ENCODE results near the gene RBMS2. TPM values are rescaled to one million over a fixed set of nuclear protein-coding genes. Genes with fewer than 3 reads are reported as not detected.

RBMS2 gene
- total RNA-seq, 1 donor from 2014 or later, result 23.0 TPM

DNA sequence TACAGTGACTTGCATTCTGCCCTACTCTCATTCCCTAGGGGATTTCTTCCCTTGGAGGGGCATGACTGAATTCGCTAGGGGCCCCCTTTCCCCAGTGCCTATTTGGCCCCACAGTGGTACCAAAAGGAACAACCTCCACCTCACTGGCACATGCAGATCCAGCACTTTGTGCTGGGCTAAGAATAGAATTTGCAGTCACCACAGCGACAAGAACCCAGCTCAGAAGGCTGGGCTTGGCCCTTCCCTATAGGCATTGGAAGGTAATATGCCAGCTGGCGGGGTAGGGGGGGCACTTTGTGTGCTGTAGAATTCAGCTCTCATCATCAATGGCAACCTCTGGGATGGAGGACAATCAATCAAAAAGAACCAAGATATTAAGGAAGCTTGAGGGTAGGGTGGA is 94.6 kb downstream of the RBMS2 start:
- intact Hi-C loops (cut with DNase I), result loop anchor here (2.0 to 10.0 kb wide), 2 partner anchors 25 to 291 kb away; no protein-coding TSS in a partner anchor

DNA sequence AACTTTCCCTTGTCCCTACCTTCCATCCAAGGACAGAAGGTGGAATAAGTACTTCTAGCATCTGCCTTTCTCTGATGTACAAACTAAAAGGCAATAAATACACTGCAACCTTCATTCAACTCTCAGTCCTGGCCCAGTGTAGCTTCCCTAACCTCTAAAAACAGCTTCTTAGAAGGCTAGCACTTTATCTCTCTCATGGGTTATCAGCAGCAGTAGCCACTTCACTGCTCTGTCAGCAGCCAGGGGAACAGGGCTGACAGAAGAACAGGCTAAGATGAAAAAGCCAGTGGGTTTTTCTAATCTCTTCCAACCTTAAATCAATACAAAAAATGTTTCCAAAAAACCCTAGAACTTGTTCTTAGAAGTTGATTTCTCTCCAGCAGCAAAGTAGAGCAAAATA is 95.3 kb downstream of the RBMS2 start:
- DNase-seq (ENCODE audit: low spot score), result no peak
- intact Hi-C loops (cut with DNase I), result loop anchor here (2.0 to 10.0 kb wide), 2 partner anchors 24 to 292 kb away; no protein-coding TSS in a partner anchor

More for the DNA sequence above, 94.6 kb downstream of the RBMS2 start:
- no peak for DNase-seq (ENCODE audit: low spot score)

DNA sequence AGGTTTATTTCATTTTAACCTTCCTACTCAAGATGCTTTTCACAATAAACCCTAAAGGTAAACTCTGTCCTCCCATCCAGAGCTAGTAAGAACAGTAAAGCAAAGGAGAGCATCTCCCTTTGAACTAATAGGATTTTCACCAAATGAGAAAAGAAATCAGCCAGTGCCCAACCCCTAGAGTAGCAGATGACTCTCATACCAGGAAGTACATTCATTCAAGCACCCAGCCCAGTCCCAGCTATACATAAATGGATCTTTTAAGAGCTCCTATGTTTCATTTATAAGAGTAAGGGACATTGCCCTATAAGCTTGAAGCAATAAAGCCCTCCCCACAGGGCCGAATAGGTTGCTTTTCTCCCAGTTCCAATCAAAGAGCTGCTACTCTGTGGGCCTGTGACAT is 100.9 kb downstream of the RBMS2 start:
- intact Hi-C loops (cut with DNase I), result no loop called here

DNA sequence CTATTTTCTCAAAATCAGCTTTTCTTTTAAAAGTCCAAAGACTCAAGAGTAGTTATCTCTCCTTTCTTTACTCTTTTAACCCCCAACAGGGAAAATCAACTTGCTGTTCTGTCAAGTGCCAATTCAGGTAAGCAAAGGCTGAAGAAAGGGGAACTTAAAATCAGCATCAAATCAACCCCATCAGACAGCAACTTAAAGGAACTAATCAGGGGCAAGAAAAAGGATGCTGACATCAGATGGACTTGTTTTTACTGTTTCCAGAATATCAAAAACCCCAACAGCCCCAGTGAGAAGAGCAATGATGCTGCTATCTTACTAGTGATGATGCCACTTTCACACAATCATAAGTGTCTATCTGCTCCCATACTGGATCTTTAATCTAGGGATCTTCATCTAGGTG is 105.1 kb downstream of the RBMS2 start:
- intact Hi-C loops (cut with DNase I), result no loop called here
- no peak for DNase-seq (ENCODE audit: low spot score)

More for the DNA sequence above, 100.9 kb downstream of the RBMS2 start:
- no peak for DNase-seq (ENCODE audit: low spot score)

DNA sequence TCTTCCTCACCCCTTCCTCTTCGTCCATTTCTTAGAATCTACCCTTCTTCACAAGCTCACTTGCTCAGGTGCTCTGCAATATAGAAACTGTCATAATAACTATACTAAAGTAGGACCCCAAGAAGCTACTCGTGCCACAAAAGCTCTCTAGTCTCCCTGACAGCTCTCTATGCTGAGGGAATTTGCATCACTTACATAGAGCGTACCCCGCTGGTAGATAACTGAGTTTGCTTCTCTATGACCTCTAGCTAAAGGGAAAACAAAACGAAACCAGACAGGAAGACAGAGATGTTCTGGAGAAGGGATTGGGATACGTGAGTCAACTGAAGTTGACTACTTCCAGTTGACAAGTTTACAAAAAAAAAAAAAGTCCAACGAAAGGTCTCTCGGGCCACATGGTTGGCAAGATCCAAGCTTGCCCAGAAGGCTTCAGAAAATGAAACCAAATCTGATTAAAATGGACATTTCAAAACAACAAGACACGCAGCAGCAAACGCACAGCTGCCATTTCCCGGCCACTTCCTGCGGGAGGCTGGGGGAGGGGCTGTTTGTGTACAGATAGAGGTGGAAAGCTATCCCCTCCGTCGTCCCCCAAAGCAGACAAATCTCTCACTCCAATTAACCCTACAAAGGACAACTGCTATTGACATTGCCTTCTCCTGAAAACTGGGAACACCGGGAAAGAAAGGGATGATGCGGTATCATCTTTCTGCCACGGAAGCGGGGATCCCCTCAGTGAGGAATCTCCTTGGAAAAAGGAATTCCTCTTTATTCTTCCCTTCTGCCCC is 107.2 kb downstream of the RBMS2 start:
- intact Hi-C loops (cut with DNase I), result no loop called here
- DNase-seq (ENCODE audit: low spot score), result no peak

DNA sequence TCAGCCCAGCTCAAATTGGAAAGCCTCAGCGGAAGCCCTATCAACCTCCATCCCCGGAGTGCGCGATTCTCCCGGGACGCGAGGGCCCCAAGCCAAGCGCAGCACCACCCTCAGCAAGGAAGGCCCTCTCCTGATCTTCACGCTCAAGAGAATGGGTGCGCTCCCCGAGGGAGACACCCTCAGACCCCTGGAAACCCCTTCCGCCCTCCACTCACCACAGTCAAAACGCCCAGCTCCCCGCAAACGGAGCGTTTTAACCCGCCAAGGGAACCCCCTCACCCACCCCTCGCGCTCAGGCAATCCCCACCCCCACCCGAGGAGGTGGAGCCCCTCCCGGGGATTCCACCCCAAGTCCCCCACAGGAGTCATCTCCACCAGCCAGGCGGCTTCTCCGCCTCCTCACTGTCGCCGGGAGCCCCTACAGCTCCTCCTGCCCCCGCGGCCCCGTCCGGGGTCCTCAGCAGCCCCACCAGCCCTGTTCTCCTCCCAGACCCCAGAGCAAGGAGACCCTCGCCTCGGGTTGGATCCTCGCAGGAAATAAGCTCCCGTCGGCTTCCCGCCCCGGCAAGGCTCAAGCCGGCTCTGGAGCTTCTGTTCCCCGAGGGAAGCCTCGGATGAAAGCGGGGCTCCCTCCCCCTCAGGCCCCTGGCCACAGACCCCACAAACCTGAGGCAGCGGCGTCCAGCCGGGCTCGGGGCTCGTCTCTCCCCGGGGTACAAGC is 108.0 kb downstream of the RBMS2 start:
- intact Hi-C loops (cut with DNase I), result no loop called here
- no peak for DNase-seq (ENCODE audit: low spot score)

DNA sequence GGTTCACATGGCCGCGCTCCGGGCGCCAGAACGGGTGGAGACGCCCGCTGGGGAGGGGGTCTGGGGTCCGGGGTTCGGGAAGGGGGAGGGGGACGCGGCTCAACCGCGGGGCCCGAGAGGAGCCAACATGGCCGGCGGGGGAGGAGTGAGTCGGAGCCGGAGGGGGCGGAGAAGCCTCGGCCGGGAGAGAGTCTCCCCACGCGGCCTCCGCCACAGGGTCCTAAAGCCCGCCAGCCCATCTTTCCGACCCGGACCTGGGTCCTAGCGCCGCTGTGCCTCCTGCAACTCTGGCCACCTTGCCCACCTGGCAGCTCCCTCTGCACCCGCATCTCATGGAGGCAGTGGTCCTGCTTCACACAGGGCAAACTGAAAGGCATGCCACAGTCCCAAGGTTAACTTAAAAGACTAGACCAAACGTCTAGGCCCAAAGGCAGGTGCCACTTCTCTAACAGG is 108.6 kb downstream of the RBMS2 start, which contains the start of gene BAZ2A:
Gene BAZ2A (minus strand): TSS at position 147 of the 453 bp plus-strand sequence. CDS start 12,796 bp downstream, outside the sequence.
- intact Hi-C loops (cut with DNase I), result no loop called here
- DNase-seq (ENCODE audit: low spot score), result peak; percentile 96

DNA sequence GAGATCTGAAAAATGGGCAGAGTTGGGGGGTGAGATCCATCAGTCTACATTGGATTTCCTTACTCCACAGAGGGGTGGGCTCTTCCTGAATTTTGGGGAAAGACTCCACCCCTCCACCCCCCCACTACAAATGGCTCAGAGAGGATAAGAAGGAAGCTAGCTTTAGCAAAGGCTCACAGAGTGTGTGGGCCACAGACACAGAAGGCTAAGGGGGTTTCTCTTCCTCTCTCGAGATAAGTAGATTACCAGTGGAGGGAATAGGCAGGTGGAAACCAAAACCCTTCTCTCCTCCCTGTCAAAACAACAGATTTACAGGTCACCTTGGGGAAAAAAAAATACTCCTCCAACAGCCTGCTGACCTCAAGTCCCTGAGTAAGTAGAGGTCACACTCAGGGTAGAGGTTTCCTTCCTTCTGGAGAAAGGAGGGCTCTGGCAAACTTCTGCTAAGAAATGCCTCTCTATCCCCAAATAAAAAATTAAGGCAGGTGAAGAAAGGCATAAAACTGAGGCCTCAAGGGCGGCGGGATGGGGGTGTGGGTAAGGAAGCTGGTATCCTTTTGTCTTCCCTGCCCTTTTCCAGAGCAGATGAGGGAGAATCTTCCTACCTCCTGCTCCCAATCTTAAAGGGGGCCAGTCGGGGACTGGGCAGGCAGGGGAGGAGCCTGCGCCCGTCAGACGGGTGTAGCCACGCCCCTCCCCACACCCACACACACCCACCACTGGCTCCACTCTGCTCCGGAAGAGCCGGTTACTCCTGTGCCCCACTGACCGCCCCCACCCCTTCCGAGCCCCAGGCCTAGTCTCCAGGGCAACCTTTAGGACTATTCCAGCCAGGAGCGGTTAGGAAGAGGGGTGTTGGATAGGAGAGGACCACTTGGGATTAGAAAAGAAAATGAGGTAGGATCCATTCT is 110.4 kb downstream of the RBMS2 start:
- intact Hi-C loops (cut with DNase I), result no loop called here
- DNase-seq (ENCODE audit: low spot score), result peak; percentile 88

DNA sequence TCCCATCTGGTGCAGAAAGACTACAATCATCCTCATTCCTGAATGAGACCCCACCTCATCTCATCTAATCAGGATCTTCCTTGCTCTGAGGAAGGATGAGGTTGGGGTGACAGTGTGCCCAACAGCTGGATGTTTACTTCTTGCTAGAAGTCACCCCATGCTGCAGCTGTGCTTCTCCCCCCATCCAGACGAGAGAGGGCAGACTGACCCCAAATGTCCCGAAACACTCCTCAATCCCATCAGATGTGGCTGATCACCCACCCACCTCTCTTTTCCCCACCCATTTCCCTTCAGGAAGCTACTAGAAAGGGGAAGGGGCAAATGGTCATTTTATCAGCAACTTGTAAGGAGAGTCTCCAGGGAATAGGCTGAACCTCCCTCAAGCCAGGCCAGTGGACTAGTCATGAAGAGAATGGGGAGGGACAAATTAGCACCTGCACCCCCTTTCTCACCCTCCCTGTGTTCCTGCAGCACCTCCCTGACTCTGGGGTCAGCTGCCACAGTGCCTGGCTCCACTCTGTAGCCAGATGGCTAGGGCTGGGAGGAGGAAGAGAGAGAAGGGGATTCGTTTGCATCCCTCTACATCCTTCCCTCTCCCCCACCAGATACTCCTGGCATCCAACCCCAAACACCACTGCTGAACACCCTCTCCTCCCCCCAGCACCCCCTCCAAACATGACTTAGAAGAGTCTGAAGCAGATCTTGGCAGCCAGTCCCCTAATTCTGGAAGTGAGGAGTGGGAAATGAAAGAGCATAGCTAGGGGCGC is 111.3 kb downstream of the RBMS2 start:
- no peak for DNase-seq (ENCODE audit: low spot score)
- intact Hi-C loops (cut with DNase I), result no loop called here

DNA sequence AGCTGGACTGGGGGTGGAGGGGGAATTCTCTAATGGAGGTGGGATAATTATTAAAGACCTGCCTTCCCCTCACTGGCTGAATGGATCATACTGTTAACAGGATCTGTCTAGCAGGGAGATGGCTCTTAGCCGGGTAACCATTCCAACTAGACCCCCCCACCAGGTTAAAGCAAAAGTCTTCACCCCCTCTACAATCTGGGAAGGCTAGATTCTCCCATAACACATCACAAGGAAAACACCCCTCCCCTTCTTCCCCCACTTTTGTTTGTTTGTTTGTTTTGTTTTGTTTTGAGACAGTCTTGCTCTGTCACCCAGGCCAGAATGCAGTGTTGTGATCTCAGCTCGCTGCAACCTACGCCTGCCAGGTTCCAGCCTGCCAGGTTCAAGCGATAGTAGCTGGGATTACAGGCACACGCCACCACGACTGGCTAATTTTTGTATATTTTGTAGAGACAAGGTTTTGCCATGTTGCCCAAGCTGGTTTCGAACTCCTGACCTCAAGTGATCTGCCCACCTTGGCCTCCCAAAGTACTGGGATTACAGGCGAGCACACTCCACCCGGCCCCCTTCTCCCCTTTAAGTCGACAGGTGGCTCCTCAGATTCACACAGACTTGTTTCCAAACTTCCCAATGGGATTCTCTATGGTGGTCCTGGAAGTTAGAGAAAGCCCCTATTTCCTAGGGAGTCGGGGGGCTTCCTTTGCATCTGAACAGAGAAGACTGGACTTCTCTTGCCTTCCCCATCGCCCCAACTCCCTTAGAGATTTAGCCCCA is 112.0 kb downstream of the RBMS2 start:
- intact Hi-C loops (cut with DNase I), result no loop called here
- no peak for DNase-seq (ENCODE audit: low spot score)

DNA sequence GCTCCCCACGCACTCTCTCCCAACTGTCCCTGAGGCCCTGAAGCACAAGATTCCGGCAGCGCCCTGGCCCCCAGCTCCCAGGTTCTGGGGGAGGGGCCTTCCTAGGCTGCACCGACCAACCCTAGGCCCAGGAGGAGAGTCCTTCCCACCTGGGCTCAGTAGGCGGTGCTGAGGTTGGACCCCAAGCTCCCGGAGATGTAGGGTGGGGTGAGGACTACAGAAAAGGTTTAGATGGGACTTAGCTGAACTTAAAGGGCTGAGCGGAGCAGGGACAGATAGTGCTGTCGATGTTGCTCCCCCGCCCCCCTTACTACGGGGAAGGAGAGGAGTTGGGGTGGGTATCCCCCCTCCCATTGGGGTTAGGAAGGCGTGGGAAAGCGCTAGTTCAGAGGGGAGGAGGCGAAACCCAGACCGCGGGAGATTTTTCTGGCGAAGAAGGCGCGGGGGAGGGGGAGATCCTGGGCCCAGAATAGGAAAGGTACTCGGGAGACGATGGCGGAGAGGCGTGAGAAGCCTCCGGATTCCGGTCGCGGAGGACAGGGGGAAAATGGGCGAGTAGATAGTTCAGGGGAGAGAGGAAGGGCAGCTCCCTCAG is 112.7 kb downstream of the RBMS2 start:
- DNase-seq (ENCODE audit: low spot score), result no peak
- intact Hi-C loops (cut with DNase I), result no loop called here

DNA sequence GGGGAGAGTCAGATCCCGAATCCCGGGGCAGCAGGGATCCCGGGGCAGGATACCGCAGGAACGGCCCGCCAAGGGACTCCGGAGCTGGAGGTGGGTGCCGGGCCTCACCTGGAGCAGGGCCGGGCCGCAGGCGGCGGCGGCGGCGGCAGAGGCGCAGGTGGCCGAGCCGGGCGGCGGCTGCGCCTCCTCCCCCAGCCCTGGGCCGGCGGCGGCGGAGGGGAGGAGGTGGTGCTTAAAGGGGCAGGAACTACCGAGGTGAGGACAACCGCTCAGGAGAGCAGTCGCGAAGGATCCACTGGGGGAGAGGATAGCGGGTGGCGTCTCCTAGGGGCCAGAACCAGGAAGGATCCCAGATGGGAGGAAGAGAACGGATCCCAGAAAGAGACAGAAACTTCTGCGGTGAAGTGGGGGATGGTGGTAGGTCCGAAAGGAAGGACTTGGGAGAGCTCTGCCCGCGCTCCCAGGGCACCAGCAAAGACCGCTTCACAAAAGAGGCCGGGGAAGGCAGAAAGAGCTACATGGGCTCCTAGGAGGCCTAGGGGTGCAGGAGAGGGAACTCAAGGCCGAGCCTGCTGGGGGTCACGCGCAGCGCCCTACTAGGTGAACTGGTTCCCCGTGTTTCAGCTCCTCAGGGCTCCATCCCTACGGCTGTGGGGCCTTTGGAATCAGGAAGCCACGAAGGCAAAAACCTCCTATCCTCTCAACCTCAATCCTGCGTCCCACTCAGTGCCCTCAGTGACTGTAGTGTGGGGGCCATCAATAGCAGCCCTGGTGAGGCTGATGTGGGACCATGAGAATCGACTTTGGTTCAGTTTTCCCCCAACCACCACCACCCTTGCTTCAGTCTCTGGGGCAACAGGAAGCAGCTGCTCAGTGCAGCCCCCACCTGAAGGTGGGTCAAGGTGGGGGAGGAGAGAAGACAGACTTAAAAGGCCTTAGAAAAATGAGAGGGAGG is 113.5 kb downstream of the RBMS2 start:
- DNase-seq (ENCODE audit: low spot score), result peak; percentile 91
- intact Hi-C loops (cut with DNase I), result loop anchor here (5.0 kb wide), 1 partner anchor 63 kb away; no protein-coding TSS in a partner anchor

DNA sequence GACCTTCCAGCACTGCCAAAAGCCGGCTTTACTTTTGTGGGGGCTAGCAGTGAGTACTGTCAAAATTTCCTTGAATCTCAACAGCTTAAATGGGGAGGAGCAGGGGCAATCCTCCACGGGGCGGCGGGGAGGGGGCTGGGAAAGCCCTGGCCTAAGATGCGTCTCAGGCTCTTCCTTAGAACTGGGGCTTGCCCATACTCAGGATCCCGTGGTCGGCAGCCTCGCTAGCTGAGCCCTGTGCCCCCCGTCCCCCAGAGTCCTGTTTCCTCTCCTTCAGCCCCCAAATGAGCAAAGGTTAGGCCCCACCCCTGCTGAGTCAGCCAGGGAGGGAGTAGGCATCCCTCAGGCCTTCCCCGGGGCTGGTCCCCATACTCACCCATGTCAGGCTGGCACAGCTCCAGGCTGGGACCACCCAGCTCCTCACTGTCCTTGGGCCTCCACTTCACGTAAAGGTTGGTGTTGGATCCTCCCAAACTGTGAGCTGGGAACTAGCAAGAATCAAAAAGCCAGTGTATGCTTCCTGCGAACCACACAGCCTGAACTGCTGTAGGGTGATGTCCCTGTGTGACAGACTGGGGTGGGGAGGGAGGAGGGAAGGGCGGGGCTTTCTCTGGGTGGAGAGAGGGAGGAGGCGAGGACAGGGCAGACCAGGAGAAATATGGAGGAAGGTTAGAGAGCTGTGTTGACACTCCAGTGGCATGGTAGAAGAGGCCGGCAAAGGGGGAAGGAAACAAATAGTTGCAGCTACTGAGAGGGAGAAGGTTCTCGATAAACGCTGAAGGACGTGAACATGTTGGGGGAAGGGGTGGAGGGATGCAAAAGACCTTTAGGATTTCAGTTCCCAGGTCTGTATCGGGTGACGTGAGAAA is 114.4 kb downstream of the RBMS2 start:
- peak; percentile 94 for DNase-seq (ENCODE audit: low spot score)
- intact Hi-C loops (cut with DNase I), result loop anchor here (2.0 to 5.0 kb wide), 5 partner anchors 53 to 121 kb away; partner anchors contain the start of genes NACA and PTGES3

DNA sequence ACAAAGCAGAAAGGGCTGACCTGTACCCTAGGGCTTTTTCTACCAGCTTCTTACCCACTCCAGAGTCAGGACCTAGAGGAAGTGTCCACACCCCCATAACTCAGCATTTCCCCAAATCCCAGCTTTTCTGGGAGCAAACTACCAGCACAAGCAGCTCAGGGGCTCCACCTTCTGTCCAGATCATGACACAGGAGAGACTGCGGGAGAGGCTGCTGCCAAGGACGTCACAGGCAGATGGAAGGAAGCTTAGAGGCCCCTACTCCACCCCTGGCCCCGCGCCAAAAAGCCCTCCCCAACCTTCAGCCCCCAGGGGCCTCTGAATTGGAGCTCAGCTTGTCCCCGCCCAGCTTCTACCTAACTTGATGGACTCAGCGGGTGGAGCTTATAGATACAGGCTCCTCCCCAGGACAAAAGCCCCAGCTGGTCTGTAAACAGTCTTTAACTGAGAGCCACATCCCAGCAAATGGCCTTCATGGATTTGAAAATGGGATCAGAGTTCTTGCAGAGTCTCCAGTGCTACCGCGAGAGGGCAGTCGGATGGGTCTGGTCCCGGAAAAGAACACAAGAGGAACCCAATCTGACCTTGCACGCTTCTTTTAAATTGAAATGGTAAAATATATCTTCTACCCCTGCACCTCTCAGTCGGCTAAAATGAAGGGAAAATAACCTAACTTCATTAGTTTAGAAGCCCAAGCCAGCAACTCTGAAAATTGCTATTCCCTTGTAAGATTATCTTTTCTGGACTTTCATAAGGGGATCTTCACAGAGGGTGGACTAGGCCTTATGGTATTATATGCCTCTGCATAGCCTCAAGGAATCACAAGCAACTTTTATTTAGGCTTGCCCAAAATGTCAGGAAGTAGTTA is 115.3 kb downstream of the RBMS2 start:
- DNase-seq (ENCODE audit: low spot score), result peak; percentile 98
- intact Hi-C loops (cut with DNase I), result loop anchor here (2.0 to 5.0 kb wide), 5 partner anchors 52 to 122 kb away; partner anchors contain the start of genes NACA and PTGES3

All from cardiac septum (tissue), 1 donor.